H1 (cell line): ENCODE results near the gene SECISBP2L. TPM values are rescaled to one million over a fixed set of nuclear protein-coding genes. Genes with fewer than 3 reads are reported as not detected.

Experiments
- ASH2L ChIP-seq: fragments of 200-600, 300-600 bp; sonication (generic); IDR thresholded peaks from one replicate; pipeline ENCODE4 v1.7.1; 2017; ENCODE audit warnings: low read length
- ATF2 ChIP-seq: IDR thresholded peaks from 2 replicates; pipeline ENCODE4 v1.6.1; 2012; ENCODE audit warnings: low read length, inconsistent platforms
- BACH1 ChIP-seq: IDR thresholded peaks from 2 replicates; pipeline ENCODE4 v1.6.1; 2012; ENCODE audit warnings: low read length, improper control_type of control experiment
- CHD2 ChIP-seq: IDR thresholded peaks from 2 replicates; pipeline ENCODE4 v1.6.1; 2012; ENCODE audit warnings: low read length, improper control_type of control experiment
- KDM1A ChIP-seq: fragments of 200-600, 300-600 bp; sonication (generic); IDR thresholded peaks from 2 replicates; pipeline ENCODE4 v1.7.1; 2016; ENCODE audit warnings: mild to moderate bottlenecking, low read length, borderline replicate concordance
- PHF8 ChIP-seq: fragments of 200-600 bp; sonication (generic); conservative IDR thresholded peaks from 2 replicates; pipeline ENCODE4 v1.7.1; 2012; ENCODE audit warnings: low read depth, mild to moderate bottlenecking, inconsistent platforms, low read length, moderate library complexity
- POLR2A ChIP-seq, 2 experiments: IDR thresholded peaks; 1 replicate in 1 of 2; 2 replicates in 1 of 2; pipeline ENCODE4 v1.6.1; 2011; ENCODE audit warnings: low read depth in 2 of 2, low read length in 2 of 2, mild to moderate bottlenecking in 2 of 2; ENCODE audit errors: control extremely low read depth in 1 of 2
- POLR2AphosphoS5 ChIP-seq: IDR thresholded peaks from 2 replicates; pipeline ENCODE4 v1.6.1; 2011; ENCODE audit warnings: low read depth, low read length
- SAP30 ChIP-seq: fragments of 300-600 bp; sonication (generic); IDR thresholded peaks from 2 replicates; pipeline ENCODE4 v1.7.1; 2012; ENCODE audit warnings: low read length, moderate library complexity, mild to moderate bottlenecking, inconsistent platforms; ENCODE audit not compliant: insufficient read depth, insufficient replicate concordance
- SIRT6 ChIP-seq: IDR thresholded peaks from one replicate; pipeline ENCODE4 v1.7.1; 2012; ENCODE audit warnings: low read length, inconsistent platforms
- TAF7 ChIP-seq: optimal IDR thresholded peaks from 2 replicates; pipeline ENCODE3; 2011; ENCODE audit warnings: low read depth, mild to moderate bottlenecking, inconsistent platforms, low read length, moderate library complexity, borderline replicate concordance
- polyA plus RNA-seq, 7 experiments: library from polyadenylated mRNA; depleted of rRNA in 3 of 7; stranded (reverse) in 5 of 7; unstranded in 2 of 7; fragments of >200 nt in 5 of 7; fragments of 200-250 nt in 2 of 7; gene quantifications; 1 replicate in 5 of 7; 2 replicates in 1 of 7; 4 replicates in 1 of 7; pipeline versions ENCODE4 v1.2.1 to v1.2.3, GENCODE V29; 2011 to 2013; ENCODE audit warnings: missing spikeins in 2 of 7, mixed read lengths in 2 of 7
- total RNA-seq: library from RNA; stranded (reverse); fragmentation: NEBNext Ultra II Directional; extraction: Animal tissue kit (Norgen Biotek cat#: 25700); gene quantifications from 2 replicates; pipeline ENCODE4 v1.2.1, GENCODE V29; 2021
- TF ChIP-seq, protein P1 (sequence below): IDR thresholded peaks from 2 replicates; pipeline ENCODE4 v1.6.1; 2012; ENCODE audit warnings: inconsistent platforms
- TF ChIP-seq, protein P2 (sequence below): IDR thresholded peaks from 2 replicates; pipeline ENCODE4 v1.6.1; 2011; ENCODE audit warnings: low read depth, mild to moderate bottlenecking, low read length; ENCODE audit not compliant: insufficient read depth

Gene SECISBP2L
- total and polyA plus RNA-seq, 2 of the 8 experiments (the other 6 are each of a cell fraction or from before 2014, with no cell fraction given): 7.6 to 22.8 TPM

DNA sequence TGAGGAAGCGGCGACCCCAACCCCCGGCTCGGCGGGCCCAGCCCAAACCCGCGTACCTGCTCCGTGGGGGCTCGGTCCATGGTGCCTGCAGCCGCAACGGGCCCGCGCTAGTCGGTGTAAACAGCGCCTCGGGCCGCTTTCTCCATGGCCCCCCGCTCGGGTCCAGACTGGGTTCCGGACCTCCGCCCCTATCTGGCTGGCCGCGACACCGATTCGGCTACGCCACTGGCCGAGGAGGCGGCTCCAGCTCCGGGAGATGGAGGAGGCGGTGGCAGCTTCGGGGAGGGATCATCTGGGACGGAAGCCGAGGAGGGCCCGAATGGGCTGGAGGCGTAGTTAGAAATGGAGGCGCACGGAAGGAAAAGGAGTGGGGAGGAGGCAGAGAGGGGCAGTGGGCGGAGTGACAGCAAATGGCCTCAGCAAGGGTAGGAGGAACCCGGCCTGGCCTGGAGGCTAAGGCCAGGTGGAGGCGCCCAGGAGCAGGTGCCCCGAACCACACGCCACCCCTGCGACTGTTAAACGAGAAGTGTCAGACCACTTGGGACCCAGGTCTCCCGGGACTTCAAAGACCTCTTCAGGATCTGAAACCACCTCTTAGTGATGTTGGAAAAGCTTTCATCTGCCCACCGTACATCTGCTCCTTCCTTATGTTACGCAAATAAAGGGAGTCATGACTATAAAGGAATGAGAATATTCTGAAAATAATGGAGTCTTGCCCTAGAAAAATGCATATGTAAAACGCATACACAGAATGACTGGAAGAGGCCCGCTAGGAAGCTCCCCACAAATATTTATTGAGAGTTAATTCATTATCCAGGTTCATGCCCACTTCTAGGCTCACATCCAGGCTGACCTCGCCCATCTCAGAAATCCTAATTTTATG lies at the start of gene SECISBP2L (continued):
- TF ChIP-seq ATF2: no peak
- peak; percentile 82 for TF ChIP-seq PHF8
- TF ChIP-seq CHD2: peak; percentile 57; the same call in 1 of the 2 replicates
- TF ChIP-seq ASH2L: peak; percentile 98
- peak; percentile 23; the same call in 1 of the 2 replicates for TF ChIP-seq KDM1A
- TF ChIP-seq POLR2A (IDR thresholded peaks at IDR 0.05; ENCODE audit: control extremely low read depth in 1 of 2, low read depth in 2 of 2, low read length in 2 of 2): peak in 1 of 2 experiments; percentile 83; a peak in 1 of 3 replicates
- TF ChIP-seq TAF7: peak; percentile 92
- TF ChIP-seq, protein P1, sequence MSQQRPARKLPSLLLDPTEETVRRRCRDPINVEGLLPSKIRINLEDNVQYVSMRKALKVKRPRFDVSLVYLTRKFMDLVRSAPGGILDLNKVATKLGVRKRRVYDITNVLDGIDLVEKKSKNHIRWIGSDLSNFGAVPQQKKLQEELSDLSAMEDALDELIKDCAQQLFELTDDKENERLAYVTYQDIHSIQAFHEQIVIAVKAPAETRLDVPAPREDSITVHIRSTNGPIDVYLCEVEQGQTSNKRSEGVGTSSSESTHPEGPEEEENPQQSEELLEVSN: peak; percentile 24; the same call in 1 of the 2 replicates
- TF ChIP-seq SAP30: peak; percentile 64
- TF ChIP-seq BACH1: 0 out of 2 replicates have a peak, but pooled peaks have one; percentile 14
- TF ChIP-seq POLR2AphosphoS5: peak; percentile 78
- TF ChIP-seq SIRT6: no peak
- TF ChIP-seq, protein P2, sequence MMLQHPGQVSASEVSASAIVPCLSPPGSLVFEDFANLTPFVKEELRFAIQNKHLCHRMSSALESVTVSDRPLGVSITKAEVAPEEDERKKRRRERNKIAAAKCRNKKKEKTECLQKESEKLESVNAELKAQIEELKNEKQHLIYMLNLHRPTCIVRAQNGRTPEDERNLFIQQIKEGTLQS: no peak
